Subcutaneous adipose tissue (tissue), 4 donors: ENCODE results near the gene KRT2. TPM values are rescaled to one million over a fixed set of nuclear protein-coding genes. Genes with fewer than 3 reads are reported as not detected.

ENCODE experiments used
- CTCF ChIP-seq: fragments of 450-650 bp; IDR thresholded peaks from one replicate; pipeline ENCODE4 v1.5.1; 2016; ENCODE audit warnings: low read depth, mild to moderate bottlenecking, control low read depth, antibody characterized with exemption, moderate library complexity
- total RNA-seq, 4 donors: library from RNA; depleted of rRNA; stranded (reverse); fragments of >200 nt; gene quantifications; one replicate each; pipeline ENCODE4 v1.1.0, GENCODE V29; 2016

Gene KRT2
- total RNA-seq, 4 donors from 2014 or later, result not detected

GRCh38 chr12:52648012-52648550 lies 3.9 kb downstream of the KRT2 start:
- TF ChIP-seq CTCF, result no peak

- TF ChIP-seq CTCF, result no peak
These were observed 4.4 kb downstream of the KRT2 start for GRCh38 chr12:52647601-52648000.

- no peak for TF ChIP-seq CTCF
These were observed 5.4 kb downstream of the KRT2 start for GRCh38 chr12:52646613-52647012.

GRCh38 chr12:52645982-52646381 lies 6.0 kb downstream of the KRT2 start:
- no peak for TF ChIP-seq CTCF

- TF ChIP-seq CTCF, result no peak
These were observed 6.8 kb downstream of the KRT2 start for GRCh38 chr12:52645120-52645761.

- TF ChIP-seq CTCF, result no peak
These were observed 8.0 kb downstream of the KRT2 start for GRCh38 chr12:52644078-52644415.

- TF ChIP-seq CTCF, result no peak
These were observed 8.6 kb downstream of the KRT2 start for GRCh38 chr12:52643233-52644077.
